Right lobe of liver (tissue), 6 donors: ENCODE measurements around the gene IFT27. TPM values are rescaled to one million over a fixed set of nuclear protein-coding genes. Genes with fewer than 3 reads are reported as not detected.

ENCODE experiments used
- ATAC-seq, 4 donors: fragments of 200-7000 bp; cut with Tn5 transposase; one replicate each; pipeline ENCODE4 v1.9.1; 2020; ENCODE audit warnings: mild to moderate bottlenecking in 4 of 4, moderate library complexity in 4 of 4
- DNase-seq, 3 donors: peaks; one replicate each; pipeline ENCODE4 v3.0.0-alpha.2; 2020
- H3K27ac ChIP-seq, 3 donors: fragments of 200-600 bp; one replicate each; pipeline ENCODE4 v1.8.0; 2022
- H3K27me3 ChIP-seq, 2 donors: fragments of 200-600 bp; one replicate each; pipeline ENCODE4 v1.8.0; 2022
- H3K36me3 ChIP-seq, 4 donors: fragments of 200-600 bp; sonication (generic) in 1 of 4; one replicate each; pipeline versions ENCODE4 v1.5.1 to v1.8.0; 2017 to 2022; ENCODE audit warnings: control low read depth in 1 of 4
- H3K4me1 ChIP-seq, 4 donors: fragments of 200-600 bp; sonication (generic) in 1 of 4; one replicate each; pipeline versions ENCODE4 v1.5.1 to v1.8.0; 2017 to 2022; ENCODE audit warnings: control low read depth in 1 of 4
- H3K4me3 ChIP-seq, 3 donors: fragments of 200-600 bp; one replicate each; pipeline ENCODE4 v1.8.0; 2022
- H3K9me3 ChIP-seq, 4 donors: fragments of 200-600 bp; sonication (generic) in 1 of 4; one replicate each; pipeline versions ENCODE4 v1.5.1 to v1.8.0; 2017 to 2022; ENCODE audit warnings: control low read depth in 1 of 4
- POLR2A ChIP-seq: fragments of 450-650 bp; IDR thresholded peaks from one replicate; pipeline ENCODE4 v1.6.1; 2017; ENCODE audit warnings: antibody characterized with exemption, mild to moderate bottlenecking
- WGBS: methylation state at CpG from one replicate; pipeline ENCODE4 v1.1.6; 2018; ENCODE audit warnings: low coverage, low lambda C conversion rate; ENCODE audit not compliant: insufficient coverage; ENCODE audit errors: missing lambda C conversion rate; 5-methylcytosine and 5-hydroxymethylcytosine counted together
- intact Hi-C, 2 donors: fragments of 100-400 bp; cut with DNase I; formaldehyde crosslinking; loops; one replicate each; pipeline versions ENCODE4 v1.11.2 to v1.14.1; 2022
- total RNA-seq, 6 experiments: library from RNA; depleted of rRNA in 2 of 6; stranded (reverse); fragments of >200 nt in 2 of 6; fragmentation: NEBNext Ultra II Directional in 3 of 6; extraction: Animal tissue kit (Norgen Biotek cat#: 25700) in 3 of 6; gene quantifications; one replicate each; pipeline versions ENCODE4 v1.1.0 to v1.2.4, GENCODE V29; 2016 to 2023
- TF ChIP-seq, protein P1 (sequence below), 4 donors: fragments of 200-600 bp in 3 of 4; fragments of 450-650 bp in 1 of 4; IDR thresholded peaks; one replicate each; pipeline versions ENCODE4 v1.5.1 to v1.8.0; 2016 to 2022; ENCODE audit warnings: antibody characterized with exemption in 4 of 4, mild to moderate bottlenecking in 2 of 4
- donor health status: DM: no; HTN: yes; CAD: no.
- donor health status: DM: no; HTN: no; CAD: no.
- donor health status: DM: no; HTN: no; CAD: no.
- donor health status: DM: no; HTN: yes; CAD: no.
- donor health status: DM: no; HTN: yes; CAD: no.

IFT27 gene
- total RNA-seq, 6 experiments from 2014 or later: 10.3 to 17.4 (median 14.8) TPM

DNA sequence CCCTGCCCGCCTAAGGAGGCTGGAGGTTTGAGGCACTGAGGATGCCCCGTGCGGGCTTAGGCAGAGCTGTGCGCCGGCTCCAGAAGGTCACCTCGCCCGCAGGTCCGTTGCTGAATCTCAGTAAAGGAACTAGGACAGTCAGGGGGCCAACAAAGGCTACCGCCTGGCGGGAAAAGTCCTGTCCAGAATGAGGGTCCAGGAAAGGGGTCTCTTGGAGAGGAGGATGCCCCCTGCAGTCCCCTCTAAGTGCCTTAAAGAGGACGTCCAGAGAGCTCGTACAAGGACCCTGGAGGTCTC, 40.4 kb upstream of the IFT27 start:
- peaks cover 0 to 11% of the 10 kb centered on the region in 2 donors for H3K27me3 ChIP-seq
- no peak overlapping the region for H3K27ac ChIP-seq
- TF ChIP-seq POLR2A: no peak
- TF ChIP-seq, protein P1, sequence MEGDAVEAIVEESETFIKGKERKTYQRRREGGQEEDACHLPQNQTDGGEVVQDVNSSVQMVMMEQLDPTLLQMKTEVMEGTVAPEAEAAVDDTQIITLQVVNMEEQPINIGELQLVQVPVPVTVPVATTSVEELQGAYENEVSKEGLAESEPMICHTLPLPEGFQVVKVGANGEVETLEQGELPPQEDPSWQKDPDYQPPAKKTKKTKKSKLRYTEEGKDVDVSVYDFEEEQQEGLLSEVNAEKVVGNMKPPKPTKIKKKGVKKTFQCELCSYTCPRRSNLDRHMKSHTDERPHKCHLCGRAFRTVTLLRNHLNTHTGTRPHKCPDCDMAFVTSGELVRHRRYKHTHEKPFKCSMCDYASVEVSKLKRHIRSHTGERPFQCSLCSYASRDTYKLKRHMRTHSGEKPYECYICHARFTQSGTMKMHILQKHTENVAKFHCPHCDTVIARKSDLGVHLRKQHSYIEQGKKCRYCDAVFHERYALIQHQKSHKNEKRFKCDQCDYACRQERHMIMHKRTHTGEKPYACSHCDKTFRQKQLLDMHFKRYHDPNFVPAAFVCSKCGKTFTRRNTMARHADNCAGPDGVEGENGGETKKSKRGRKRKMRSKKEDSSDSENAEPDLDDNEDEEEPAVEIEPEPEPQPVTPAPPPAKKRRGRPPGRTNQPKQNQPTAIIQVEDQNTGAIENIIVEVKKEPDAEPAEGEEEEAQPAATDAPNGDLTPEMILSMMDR (IDR thresholded peaks at IDR 0.05): no peak
- H3K4me3 ChIP-seq: peak overlapping the region in 1 of 3 donors; percentile 19
- intact Hi-C loops: no loop called here
- no CpG with 5 or more reads among the region's 12 CpGs for WGBS
- peak in 2 of 4 donors; percentile 7 to 25 for ATAC-seq
- peaks cover 0 to 7% (median 0%) of the 10 kb centered on the region in 4 donors for H3K4me1 ChIP-seq
- no peaks in the 10 kb centered on the region for H3K36me3 ChIP-seq
- no peaks in the 10 kb centered on the region for H3K9me3 ChIP-seq
- DNase-seq: no peak

DNA sequence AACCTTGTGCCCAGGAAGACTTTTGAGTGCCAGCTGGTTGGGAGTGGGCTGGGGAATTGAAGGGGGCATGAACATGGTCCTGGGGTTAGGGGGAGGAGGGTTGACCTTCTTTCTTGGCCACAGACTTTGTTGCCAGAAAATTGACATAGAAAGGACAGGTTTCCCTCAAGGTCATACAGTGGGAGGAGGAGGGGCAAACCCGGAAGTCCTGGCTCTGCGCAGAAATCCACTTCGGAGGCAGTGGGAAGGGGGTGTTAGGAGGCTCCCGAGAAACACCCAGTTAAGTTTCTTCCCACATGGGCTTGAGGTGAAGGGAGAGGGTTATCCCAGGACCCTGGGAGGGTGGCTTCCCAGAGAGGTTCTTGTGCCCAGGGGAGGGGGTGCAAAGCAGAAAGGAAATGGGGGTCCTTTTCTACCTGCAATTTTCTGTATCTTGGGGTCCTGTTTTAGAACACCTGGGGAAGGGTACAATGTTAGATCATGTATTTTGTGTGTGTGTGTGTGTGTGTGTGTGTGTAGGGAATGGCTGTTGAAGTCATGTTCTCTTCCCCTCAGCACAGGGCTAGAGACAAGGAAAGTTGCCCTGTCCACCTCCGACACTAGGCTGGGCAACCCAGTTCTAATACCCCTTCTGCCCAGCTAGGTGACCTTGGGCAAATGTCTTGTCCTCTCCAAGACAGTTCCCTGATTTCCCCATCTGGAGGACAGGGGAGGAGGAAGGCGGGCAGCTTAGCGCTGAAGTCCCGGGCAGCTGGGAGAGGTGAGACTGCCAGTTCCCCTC, 39.8 kb upstream of the IFT27 start:
- H3K9me3 ChIP-seq: no peaks in the 10 kb centered on the region
- intact Hi-C loops: no loop called here
- peaks cover 0 to 7% (median 0%) of the 10 kb centered on the region in 4 donors for H3K4me1 ChIP-seq
- no peak overlapping the region for H3K4me3 ChIP-seq
- no peaks in the 10 kb centered on the region for H3K36me3 ChIP-seq
- DNase-seq (no peak), ATAC-seq (no peak)
- TF ChIP-seq, protein P1 (IDR thresholded peaks at IDR 0.05): no peak
- TF ChIP-seq POLR2A: no peak
- 39% methylated on average over 4 of the region's 8 CpGs for WGBS
- H3K27me3 ChIP-seq: peaks cover 0 to 11% of the 10 kb centered on the region in 2 donors
- H3K27ac ChIP-seq: no peak overlapping the region

DNA sequence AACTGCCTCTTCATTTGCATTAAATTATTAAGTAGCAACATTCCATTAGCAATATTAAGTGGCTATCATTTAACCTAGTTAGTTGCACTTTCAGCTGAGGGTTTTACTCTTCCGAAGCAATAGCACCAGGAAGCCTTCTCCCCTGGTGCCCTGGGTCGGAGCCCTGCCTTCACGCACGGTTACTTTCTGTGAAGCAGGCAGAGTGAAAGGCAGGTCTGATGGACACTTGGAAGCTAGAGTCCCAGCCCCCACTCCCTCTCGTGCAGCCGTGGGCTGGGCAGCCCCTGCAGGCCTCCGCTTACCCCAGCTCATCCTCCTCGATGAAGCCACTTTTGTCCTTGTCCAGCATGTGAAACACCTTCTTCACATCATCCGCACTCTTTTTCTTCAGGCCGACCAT, 38.9 kb upstream of the IFT27 start:
- TF ChIP-seq, protein P1 (IDR thresholded peaks at IDR 0.05): no peak
- TF ChIP-seq POLR2A: no peak
- no peaks in the 10 kb centered on the region for H3K36me3 ChIP-seq
- H3K4me1 ChIP-seq: peaks cover 0 to 7% (median 0%) of the 10 kb centered on the region in 4 donors
- ATAC-seq (no peak), DNase-seq (no peak)
- H3K9me3 ChIP-seq: no peaks in the 10 kb centered on the region
- intact Hi-C loops: no loop called here
- H3K27me3 ChIP-seq: peaks cover 0 to 11% of the 10 kb centered on the region in 2 donors
- H3K27ac ChIP-seq: no peak overlapping the region
- no peak overlapping the region for H3K4me3 ChIP-seq
- WGBS: 55% methylated on average over 7 of the region's 10 CpGs

DNA sequence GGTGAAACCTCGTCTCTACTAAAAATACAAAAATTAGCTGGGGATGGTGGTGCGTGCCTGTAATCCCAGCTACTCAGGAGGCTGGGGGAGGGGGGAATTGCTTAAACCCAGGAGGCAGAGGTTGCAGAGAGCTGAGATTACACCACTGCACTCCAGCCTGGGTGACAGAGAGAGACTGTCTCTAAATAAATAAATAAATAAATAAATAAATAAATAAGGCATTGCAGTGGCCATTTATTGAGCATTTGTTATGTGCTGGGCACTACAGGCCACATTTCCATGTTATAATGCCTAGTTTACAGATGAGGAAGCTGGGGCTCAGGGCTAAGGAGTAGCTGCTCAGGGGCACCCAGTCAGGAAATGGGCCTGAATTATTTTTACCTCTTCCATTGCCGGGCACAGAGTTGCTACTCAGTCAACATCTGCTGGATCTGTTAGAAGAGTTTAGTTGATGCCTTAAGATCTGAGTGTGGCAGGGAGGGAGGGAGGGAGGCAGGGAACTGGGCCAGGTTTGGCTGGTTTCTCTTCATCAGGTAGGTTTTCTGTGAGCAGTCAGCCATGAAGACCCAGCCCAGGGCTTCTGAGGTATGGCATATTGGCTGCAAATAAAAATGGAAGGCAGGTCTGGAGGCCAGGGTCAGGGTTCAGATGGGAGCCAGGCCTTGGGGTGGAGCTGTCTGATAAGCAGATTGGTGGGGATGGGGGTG, 35.3 kb upstream of the IFT27 start:
- WGBS: 73% methylated on average over 2 of the region's 3 CpGs
- intact Hi-C loops: no loop called here
- no peak for DNase-seq
- no peak for TF ChIP-seq POLR2A
- TF ChIP-seq, protein P1 (IDR thresholded peaks at IDR 0.05): no peak
- no peak overlapping the region for H3K4me3 ChIP-seq
- no peaks in the 10 kb centered on the region for H3K36me3 ChIP-seq
- no peaks in the 10 kb centered on the region for H3K27me3 ChIP-seq
- H3K4me1 ChIP-seq: no peaks in the 10 kb centered on the region
- no peak overlapping the region for H3K27ac ChIP-seq
- ATAC-seq: no peak
- H3K9me3 ChIP-seq: no peaks in the 10 kb centered on the region
